GM12878 (cell line): ENCODE results near the gene CAV2. TPM values are rescaled to one million over a fixed set of nuclear protein-coding genes. Genes with fewer than 3 reads are reported as not detected.
A peak's percentile ranks its signal among the peaks of the same experiment; 100 is the strongest.

Source experiments
- ATAC-seq: fragments of 200-7000 bp; cut with Tn5 transposase; 3 replicates; pipeline ENCODE4 v1.9.1; 2020; ENCODE audit warnings: mild to moderate bottlenecking, moderate library complexity
- BruUV-seq: library from RNA; stranded (reverse); fragments of 400-500 nt; replicated peaks from 2 replicates; lab custom pipeline; 2021; lab: Mats Ljungman, UMichigan
- CTCF ChIA-PET: fragments of 300-600 bp; sonication (Branson Sonifier 250); formaldehyde crosslinking; extraction: SDS; loops from one replicate; lab custom pipeline; 2021; ENCODE audit warnings: inconsistent platforms; lab: Yijun Ruan, JAX
- POLR2A ChIA-PET: fragments of 350-600 bp; formaldehyde crosslinking; extraction: SDS; loops from one replicate; lab custom pipeline; 2021; ENCODE audit warnings: inconsistent platforms; lab: Charles Lee
- RAD21 ChIA-PET: fragments of 300-600 bp; sonication (Branson Sonifier 250); formaldehyde crosslinking; loops from one replicate; lab custom pipeline; 2023; ENCODE audit warnings: antibody characterized with exemption; ENCODE audit not compliant: unreplicated experiment; lab: Charles Lee
- SMC1A ChIA-PET: fragments of 300-600 bp; sonication (Branson Sonifier 250); formaldehyde crosslinking; loops from one replicate; lab custom pipeline; 2023; ENCODE audit not compliant: unreplicated experiment, uncharacterized antibody; lab: Charles Lee
- DNase-seq: peaks from one replicate; pipeline ENCODE4 v3.0.0-alpha.2; 2011; ENCODE audit warnings: low read depth, low spot score
- FAIRE-seq: peaks from 3 replicates; lab custom pipeline; 2011; peaks lifted over from hg19 to GRCh38; lab: Jason Lieb, UNC
- H2AFZ ChIP-seq: 2 replicates; pipeline ENCODE4 v1.6.0; 2011; ENCODE audit warnings: low read depth, low read length, control low read depth; ENCODE audit not compliant: control insufficient read depth
- H3K27ac ChIP-seq: 2 replicates; pipeline ENCODE4 v1.5.1; 2011; ENCODE audit warnings: control low read depth; ENCODE audit not compliant: control insufficient read depth, insufficient read depth
- H3K27me3 ChIP-seq, 2 experiments: replicated peaks in 1 of 2; 2 replicates each; pipeline versions ENCODE4 v1.6.0 to v1.6.1; 2011; ENCODE audit warnings: low read length in 1 of 2; ENCODE audit not compliant: control insufficient read depth in 2 of 2, insufficient read depth in 2 of 2
- H3K36me3 ChIP-seq, 2 experiments: 2 replicates each; pipeline ENCODE4 v1.5.1; 2011; ENCODE audit warnings: low read length in 1 of 2; ENCODE audit not compliant: control insufficient read depth in 2 of 2, insufficient read depth in 2 of 2
- H3K4me1 ChIP-seq: 2 replicates; pipeline ENCODE4 v1.6.1; 2011; ENCODE audit warnings: mild to moderate bottlenecking, low read length, moderate library complexity, mixed read lengths; ENCODE audit not compliant: control insufficient read depth, insufficient read depth
- H3K4me2 ChIP-seq: 2 replicates; pipeline ENCODE4 v1.6.0; 2011; ENCODE audit warnings: control low read depth; ENCODE audit not compliant: control insufficient read depth, insufficient read depth
- H3K4me3 ChIP-seq: fragments of 200-600 bp; sonication (generic); 2 replicates; pipeline ENCODE4 v1.5.1; 2016
- H3K79me2 ChIP-seq: 2 replicates; pipeline ENCODE4 v1.6.0; 2011; ENCODE audit warnings: low read length; ENCODE audit not compliant: control insufficient read depth, insufficient read depth
- H3K9ac ChIP-seq: 2 replicates; pipeline ENCODE4 v1.8.0; 2011; ENCODE audit warnings: low read length, control low read depth, mixed read lengths; ENCODE audit not compliant: control insufficient read depth, insufficient read depth
- H3K9me3 ChIP-seq: replicated peaks from 3 replicates; pipeline ENCODE4 v1.5.1; 2011; ENCODE audit warnings: mild to moderate bottlenecking, low read length; ENCODE audit not compliant: control insufficient read depth, insufficient read depth
- H4K20me1 ChIP-seq: 2 replicates; pipeline ENCODE4 v1.6.0; 2011; ENCODE audit not compliant: control insufficient read depth, insufficient read depth
- BRCA1 ChIP-seq: IDR thresholded peaks from 2 replicates; pipeline ENCODE4 v1.6.1; 2011; ENCODE audit warnings: low read depth, low read length, improper control_type of control experiment
- IRF4 ChIP-seq: IDR thresholded peaks from 2 replicates; pipeline ENCODE4 v1.6.1; 2011; ENCODE audit warnings: low read depth, low read length
- PRDM15 ChIP-seq: fragments of 450-650 bp; formaldehyde crosslinking; IDR thresholded peaks from 2 replicates; pipeline ENCODE4 v1.4.0; 2020; ENCODE audit warnings: mild to moderate bottlenecking, moderate library complexity
- RBBP5 ChIP-seq: fragments of 200-600 bp; sonication (generic); conservative IDR thresholded peaks from 2 replicates; pipeline ENCODE4 v1.6.1; 2016
- RFX5 ChIP-seq: IDR thresholded peaks from 2 replicates; pipeline ENCODE4 v1.6.1; 2011; ENCODE audit warnings: low read depth, low read length, improper control_type of control experiment
- RUNX3 ChIP-seq: IDR thresholded peaks from 2 replicates; pipeline ENCODE4 v1.6.1; 2012; ENCODE audit warnings: low read length, inconsistent platforms
- WRNIP1 ChIP-seq: IDR thresholded peaks from 2 replicates; pipeline ENCODE4 v1.6.1; 2011; ENCODE audit warnings: low read depth, low read length, improper control_type of control experiment, borderline replicate concordance
- WGBS: methylation state at CpG from one replicate; pipeline ENCODE4 v1.1.6; 2016; ENCODE audit warnings: low lambda C conversion rate; ENCODE audit not compliant: insufficient replicate concordance, insufficient coverage; ENCODE audit errors: missing lambda C conversion rate; 5-methylcytosine and 5-hydroxymethylcytosine counted together
- in situ Hi-C: fragments of 300-500 bp; cut with MboI; formaldehyde crosslinking; loops from 9 replicates; pipeline ENCODE4 v1.14.3; 2018; ENCODE audit warnings: mixed read lengths
- intact Hi-C: fragments of 100-400 bp; cut with micrococcal nuclease; formaldehyde crosslinking; loops from one replicate; pipeline ENCODE4 v1.14.2; 2022; ENCODE audit not compliant: unreplicated experiment
- polyA plus RNA-seq, 11 experiments: library from polyadenylated mRNA; depleted of rRNA in 4 of 11; unstranded in 6 of 11; stranded (reverse) in 5 of 11; fragments of >200 nt; fragmentation: Nextera tagmentation in 4 of 11; fragmentation: Illumina TruSeq in 1 of 11; extraction: Ambion mirVana in 4 of 11; extraction: Trizol in 1 of 11; gene quantifications; 1 replicate in 1 of 11; 2 replicates in 10 of 11; pipeline versions ENCODE4 v1.2.1 to v1.2.3, GENCODE V29; 2011 to 2016; ENCODE audit warnings: inconsistent platforms in 2 of 11, missing spikeins in 2 of 11, low read depth in 1 of 11
- total RNA-seq, 4 experiments: library from RNA; depleted of rRNA in 3 of 4; stranded (reverse); fragments of >200 nt in 3 of 4; fragmentation: Illumina TruSeq in 1 of 4; extraction: Trizol in 1 of 4; gene quantifications; 2 replicates each; pipeline versions ENCODE4 v1.2.1 to v1.2.3, GENCODE V29; 2013 to 2021
- TF ChIP-seq, protein P1 (sequence below): IDR thresholded peaks from 2 replicates; pipeline ENCODE4 v1.6.1; 2011; ENCODE audit warnings: borderline replicate concordance, low read depth, mild to moderate bottlenecking, moderate library complexity, low read length; ENCODE audit not compliant: insufficient read depth, poor library complexity, severe bottlenecking
- TF ChIP-seq, protein P2 (sequence below), 3 experiments: IDR thresholded peaks in 2 of 3; conservative IDR thresholded peaks in 1 of 3; 2 replicates each; pipeline ENCODE4 v1.5.1; 2011; ENCODE audit warnings: low read depth in 3 of 3, low read length in 3 of 3, mild to moderate bottlenecking in 3 of 3, control low read depth in 2 of 3, moderate library complexity in 2 of 3, inconsistent platforms in 1 of 3, mixed read lengths in 1 of 3; ENCODE audit not compliant: control insufficient read depth in 2 of 3, insufficient read depth in 1 of 3; ENCODE audit errors: extremely low read depth in 1 of 3

CAV2 gene
- total and polyA plus RNA-seq, 10 of the 15 experiments (the other 5 are each of a cell fraction or from before 2014, with no cell fraction given) = 0.77 to 11.4 (median 2.5) TPM

DNA sequence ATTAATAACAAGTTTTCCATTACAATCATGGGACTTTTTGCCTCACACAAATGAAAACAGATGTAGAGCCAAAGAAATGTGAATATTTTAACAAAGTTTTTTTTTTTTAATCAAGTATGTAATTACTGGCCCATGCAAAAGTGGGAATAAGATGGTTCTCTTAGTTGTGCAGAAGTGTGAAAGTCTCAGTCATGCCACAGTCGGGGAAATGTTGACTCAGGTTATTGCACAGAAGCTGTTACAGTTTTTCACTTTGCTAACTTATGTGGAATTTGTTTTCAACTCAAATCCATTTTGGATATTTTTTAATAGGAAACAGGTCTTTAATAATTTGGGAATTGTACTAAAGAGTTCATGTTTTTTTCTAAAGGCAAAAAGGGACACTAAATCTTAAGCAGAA, 44.0 kb upstream of the CAV2 start:
- ATAC-seq = no peak
- Histone ChIP-seq H3K4me3 (no peak overlapping the region), H3K27ac (no peak overlapping the region), H3K9ac (no peak overlapping the region), H3K9me3 (no peaks in the 10 kb centered on the region), H3K27me3 (peaks cover 0 to 7% of the 10 kb centered on the region in 2 experiments; a peak in 2 of 4 replicates), H3K4me1 (no peaks in the 10 kb centered on the region), H4K20me1 (no peaks in the 10 kb centered on the region), H3K36me3 (no peaks in the 10 kb centered on the region), H3K79me2 (no peaks in the 10 kb centered on the region), H2AFZ (no peak overlapping the region), H3K4me2 (no peak overlapping the region)
- ChIA-PET CTCF (no interaction called here), RAD21 (no interaction called here), POLR2A (no interaction called here), SMC1A (no interaction called here)
- FAIRE-seq = no peak
- intact Hi-C loops = no loop called here
- DNase-seq = no peak
- no TSS peak for BruUV-seq
- TF ChIP-seq BRCA1 (no peak), WRNIP1 (no peak)
- TF ChIP-seq, protein P1, sequence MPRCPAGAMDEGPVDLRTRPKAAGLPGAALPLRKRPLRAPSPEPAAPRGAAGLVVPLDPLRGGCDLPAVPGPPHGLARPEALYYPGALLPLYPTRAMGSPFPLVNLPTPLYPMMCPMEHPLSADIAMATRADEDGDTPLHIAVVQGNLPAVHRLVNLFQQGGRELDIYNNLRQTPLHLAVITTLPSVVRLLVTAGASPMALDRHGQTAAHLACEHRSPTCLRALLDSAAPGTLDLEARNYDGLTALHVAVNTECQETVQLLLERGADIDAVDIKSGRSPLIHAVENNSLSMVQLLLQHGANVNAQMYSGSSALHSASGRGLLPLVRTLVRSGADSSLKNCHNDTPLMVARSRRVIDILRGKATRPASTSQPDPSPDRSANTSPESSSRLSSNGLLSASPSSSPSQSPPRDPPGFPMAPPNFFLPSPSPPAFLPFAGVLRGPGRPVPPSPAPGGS = peak; percentile 23
- WGBS = 50% methylated on average over 1 of the region's 1 CpG
- in situ Hi-C loops = no loop called here

DNA sequence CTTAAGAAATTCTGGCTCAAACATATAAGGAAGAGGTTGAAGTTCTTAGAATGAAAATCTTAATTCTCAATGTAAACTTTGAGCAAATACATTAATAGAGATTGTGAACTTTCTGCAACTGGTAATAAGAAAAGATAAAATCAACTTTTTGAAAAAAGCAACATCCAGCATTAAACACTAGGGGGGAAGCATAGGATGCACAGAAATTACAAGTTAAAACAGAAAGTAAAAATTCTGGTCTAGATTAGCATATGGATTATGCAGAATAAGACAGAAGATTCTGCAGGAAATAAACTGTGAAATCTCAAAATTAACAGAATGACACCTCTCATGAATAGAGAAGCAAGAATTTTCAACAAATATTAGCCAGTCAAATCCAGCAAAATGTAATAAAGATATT, 38.0 kb upstream of the CAV2 start:
- no peaks in the 10 kb centered on the region for H4K20me1 ChIP-seq
- H3K9ac ChIP-seq = no peak overlapping the region
- H3K27ac ChIP-seq = no peak overlapping the region
- no peak for DNase-seq
- no peaks in the 10 kb centered on the region for H3K79me2 ChIP-seq
- no peak overlapping the region for H2AFZ ChIP-seq
- in situ Hi-C loops = no loop called here
- TF ChIP-seq RFX5 (no peak), PRDM15 (CRISPR knock-in tag) (no peak), IRF4 (no peak), RBBP5 (no peak), BRCA1 (no peak), RUNX3 (no peak)
- TF ChIP-seq, protein P2, sequence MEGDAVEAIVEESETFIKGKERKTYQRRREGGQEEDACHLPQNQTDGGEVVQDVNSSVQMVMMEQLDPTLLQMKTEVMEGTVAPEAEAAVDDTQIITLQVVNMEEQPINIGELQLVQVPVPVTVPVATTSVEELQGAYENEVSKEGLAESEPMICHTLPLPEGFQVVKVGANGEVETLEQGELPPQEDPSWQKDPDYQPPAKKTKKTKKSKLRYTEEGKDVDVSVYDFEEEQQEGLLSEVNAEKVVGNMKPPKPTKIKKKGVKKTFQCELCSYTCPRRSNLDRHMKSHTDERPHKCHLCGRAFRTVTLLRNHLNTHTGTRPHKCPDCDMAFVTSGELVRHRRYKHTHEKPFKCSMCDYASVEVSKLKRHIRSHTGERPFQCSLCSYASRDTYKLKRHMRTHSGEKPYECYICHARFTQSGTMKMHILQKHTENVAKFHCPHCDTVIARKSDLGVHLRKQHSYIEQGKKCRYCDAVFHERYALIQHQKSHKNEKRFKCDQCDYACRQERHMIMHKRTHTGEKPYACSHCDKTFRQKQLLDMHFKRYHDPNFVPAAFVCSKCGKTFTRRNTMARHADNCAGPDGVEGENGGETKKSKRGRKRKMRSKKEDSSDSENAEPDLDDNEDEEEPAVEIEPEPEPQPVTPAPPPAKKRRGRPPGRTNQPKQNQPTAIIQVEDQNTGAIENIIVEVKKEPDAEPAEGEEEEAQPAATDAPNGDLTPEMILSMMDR (IDR thresholded peaks at IDR 0.05 in 2 of 3, conservative IDR thresholded peaks at IDR 0.05 in 1 of 3; ENCODE audit: control insufficient read depth in 2 of 3, extremely low read depth in 1 of 3, insufficient read depth in 1 of 3, low read depth in 3 of 3, low read length in 3 of 3) = peak in 1 of 3 experiments; percentile 9; a peak in 1 of 6 replicates
- no peak for ATAC-seq
- no peak overlapping the region for H3K4me2 ChIP-seq
- no peaks in the 10 kb centered on the region for H3K27me3 ChIP-seq
- intact Hi-C loops = no loop called here
- ChIA-PET RAD21 (no interaction called here), CTCF (no interaction called here), SMC1A (no interaction called here), POLR2A (no interaction called here)
- BruUV-seq = no TSS peak
- no peak for FAIRE-seq
- H3K4me3 ChIP-seq = no peak overlapping the region
- no peaks in the 10 kb centered on the region for H3K36me3 ChIP-seq
- no peaks in the 10 kb centered on the region; the same call in 2 of the 3 replicates for H3K9me3 ChIP-seq
- no peaks in the 10 kb centered on the region for H3K4me1 ChIP-seq
